Large intestine (tissue), 1 donor: ENCODE measurements around the gene SMAD4. TPM values are rescaled to one million over a fixed set of nuclear protein-coding genes. Genes with fewer than 3 reads are reported as not detected.

Experiments used
- polyA plus RNA-seq: library from polyadenylated mRNA; unstranded; fragments of 120-200 nt; gene quantifications from one replicate; pipeline ENCODE4 v1.2.1, GENCODE V29; 2013

The SMAD4 gene
- polyA plus RNA-seq, 1 donor, result 94.0 TPM

Other genes starting within 250 kb of the SMAD4 start
- 14.6 TPM for gene MRO, start 210.2 kb upstream of the SMAD4 start, polyA plus RNA-seq
- gene ME2, start 151.1 kb upstream of the SMAD4 start, polyA plus RNA-seq, result 50.2 TPM
- gene ELAC1, start 62.2 kb upstream of the SMAD4 start, polyA plus RNA-seq, result 11.8 TPM
- 35.0 TPM for gene MEX3C, start 167.5 kb downstream of the SMAD4 start, polyA plus RNA-seq